Glutamatergic neuron (in vitro differentiated cells): ENCODE data around the gene TRUB1. TPM values are rescaled to one million over a fixed set of nuclear protein-coding genes. Genes with fewer than 3 reads are reported as not detected.
"Not testable (repeated sequence)": the region's sequence is repeated elsewhere in the genome, so short reads cannot be mapped to it uniquely, and the experiment has no call there.

Source experiments
- DNase-seq: peaks from one replicate; pipeline ENCODE4 v3.0.0; 2022
- H3K27ac Mint-ChIP-seq: one replicate; pipeline ENCODE4 v1.8.0; 2020; ENCODE audit warnings: mild to moderate bottlenecking, mixed read lengths, inconsistent platforms; ENCODE audit not compliant: unreplicated experiment
- H3K27me3 Mint-ChIP-seq: one replicate; pipeline ENCODE4 v1.8.0; 2020; ENCODE audit warnings: mild to moderate bottlenecking, moderate library complexity, mixed read lengths, inconsistent platforms; ENCODE audit not compliant: unreplicated experiment
- H3K36me3 Mint-ChIP-seq: one replicate; pipeline ENCODE4 v1.8.0; 2020; ENCODE audit warnings: mild to moderate bottlenecking, mixed read lengths, inconsistent platforms; ENCODE audit not compliant: unreplicated experiment
- H3K4me1 Mint-ChIP-seq: one replicate; pipeline ENCODE4 v1.8.0; 2020; ENCODE audit warnings: mild to moderate bottlenecking, low read depth, mixed read lengths, inconsistent platforms; ENCODE audit not compliant: unreplicated experiment
- H3K4me3 Mint-ChIP-seq: one replicate; pipeline ENCODE4 v1.8.0; 2020; ENCODE audit warnings: mild to moderate bottlenecking, mixed read lengths, inconsistent platforms; ENCODE audit not compliant: unreplicated experiment
- H3K9me3 Mint-ChIP-seq: one replicate; pipeline ENCODE4 v1.8.0; 2020; ENCODE audit warnings: mild to moderate bottlenecking, moderate library complexity, mixed read lengths, inconsistent platforms; ENCODE audit not compliant: unreplicated experiment
- total RNA-seq: library from RNA; stranded (reverse); fragmentation: NEBNext Ultra II Directional; extraction: Animal tissue kit (Norgen Biotek cat#: 25700); gene quantifications from one replicate; pipeline ENCODE4 v1.2.1, GENCODE V29; 2021; ENCODE audit not compliant: unreplicated experiment
- TF ChIP-seq, protein P1 (sequence below): fragments of 200-600 bp; sonication (generic); IDR thresholded peaks from one replicate; pipeline ENCODE4 v1.5.0; 2021; ENCODE audit not compliant: partially characterized antibody, unreplicated experiment

The TRUB1 gene
- total RNA-seq, 1 donor from 2014 or later: 32.8 TPM

DNA sequence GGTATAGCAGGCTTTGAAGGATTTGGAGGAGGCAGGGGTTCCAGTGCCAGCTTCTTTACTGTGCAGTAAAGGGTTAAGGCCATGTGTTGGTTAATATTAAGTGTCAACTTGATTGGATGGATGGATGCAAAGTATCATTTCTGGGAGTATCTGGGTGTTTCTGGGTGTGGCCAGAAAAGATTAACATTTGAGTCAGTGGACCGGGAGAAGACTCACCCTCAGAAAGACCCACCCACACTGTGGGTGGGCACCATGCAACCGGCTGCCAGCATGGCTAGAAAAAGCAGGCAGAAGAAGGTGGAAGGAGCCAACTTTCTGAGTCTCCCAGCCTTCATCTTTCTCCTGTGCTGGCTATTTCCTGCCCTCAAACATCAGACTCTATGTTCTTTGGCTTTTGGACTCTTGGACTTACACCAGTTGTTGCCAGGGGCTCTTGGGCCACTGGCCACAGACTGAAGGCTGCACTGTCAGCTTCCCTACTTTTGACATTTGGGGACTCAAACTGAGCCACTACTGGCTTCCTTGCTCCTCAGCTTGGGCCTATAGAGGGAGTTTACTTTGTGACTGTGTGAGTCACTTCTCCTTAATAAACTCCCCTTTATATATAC lies 6.8 kb upstream of the TRUB1 start:
- Mint-ChIP-seq H3K9me3 (peaks cover 3% of the 10 kb centered on the region), H3K27ac (no peak overlapping the region), H3K27me3 (no peaks in the 10 kb centered on the region), H3K4me3 (no peak overlapping the region), H3K4me1 (peaks cover under 1% of the 10 kb centered on the region), H3K36me3 (peaks cover 4% of the 10 kb centered on the region)
- TF ChIP-seq, protein P1, sequence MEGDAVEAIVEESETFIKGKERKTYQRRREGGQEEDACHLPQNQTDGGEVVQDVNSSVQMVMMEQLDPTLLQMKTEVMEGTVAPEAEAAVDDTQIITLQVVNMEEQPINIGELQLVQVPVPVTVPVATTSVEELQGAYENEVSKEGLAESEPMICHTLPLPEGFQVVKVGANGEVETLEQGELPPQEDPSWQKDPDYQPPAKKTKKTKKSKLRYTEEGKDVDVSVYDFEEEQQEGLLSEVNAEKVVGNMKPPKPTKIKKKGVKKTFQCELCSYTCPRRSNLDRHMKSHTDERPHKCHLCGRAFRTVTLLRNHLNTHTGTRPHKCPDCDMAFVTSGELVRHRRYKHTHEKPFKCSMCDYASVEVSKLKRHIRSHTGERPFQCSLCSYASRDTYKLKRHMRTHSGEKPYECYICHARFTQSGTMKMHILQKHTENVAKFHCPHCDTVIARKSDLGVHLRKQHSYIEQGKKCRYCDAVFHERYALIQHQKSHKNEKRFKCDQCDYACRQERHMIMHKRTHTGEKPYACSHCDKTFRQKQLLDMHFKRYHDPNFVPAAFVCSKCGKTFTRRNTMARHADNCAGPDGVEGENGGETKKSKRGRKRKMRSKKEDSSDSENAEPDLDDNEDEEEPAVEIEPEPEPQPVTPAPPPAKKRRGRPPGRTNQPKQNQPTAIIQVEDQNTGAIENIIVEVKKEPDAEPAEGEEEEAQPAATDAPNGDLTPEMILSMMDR: no peak
- no peak for DNase-seq

DNA sequence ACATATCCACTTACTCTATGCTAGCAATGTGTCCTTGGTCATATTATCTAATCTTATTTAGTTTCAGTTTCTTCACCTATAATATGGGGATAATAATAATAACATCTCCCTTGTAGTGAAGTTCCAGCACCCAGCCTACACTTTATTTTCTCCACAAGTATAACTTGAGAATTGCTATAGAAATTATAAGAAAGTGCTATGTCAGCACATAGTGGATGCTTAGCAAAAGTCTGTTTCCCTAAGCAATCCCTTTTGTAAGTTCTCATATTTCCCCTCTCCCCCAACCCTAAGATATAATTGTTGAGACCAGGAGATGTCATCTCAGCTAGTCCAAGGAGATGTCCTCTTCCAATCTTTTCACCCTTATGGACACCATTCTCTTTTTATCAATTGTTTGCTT lies 5.8 kb upstream of the TRUB1 start:
- TF ChIP-seq, protein P1: no peak
- no peak overlapping the region for H3K4me3 Mint-ChIP-seq
- no peaks in the 10 kb centered on the region for H3K27me3 Mint-ChIP-seq
- peaks cover 4% of the 10 kb centered on the region for H3K36me3 Mint-ChIP-seq
- H3K27ac Mint-ChIP-seq: no peak overlapping the region
- DNase-seq: no peak
- H3K9me3 Mint-ChIP-seq: peaks cover 3% of the 10 kb centered on the region
- H3K4me1 Mint-ChIP-seq: no peaks in the 10 kb centered on the region

DNA sequence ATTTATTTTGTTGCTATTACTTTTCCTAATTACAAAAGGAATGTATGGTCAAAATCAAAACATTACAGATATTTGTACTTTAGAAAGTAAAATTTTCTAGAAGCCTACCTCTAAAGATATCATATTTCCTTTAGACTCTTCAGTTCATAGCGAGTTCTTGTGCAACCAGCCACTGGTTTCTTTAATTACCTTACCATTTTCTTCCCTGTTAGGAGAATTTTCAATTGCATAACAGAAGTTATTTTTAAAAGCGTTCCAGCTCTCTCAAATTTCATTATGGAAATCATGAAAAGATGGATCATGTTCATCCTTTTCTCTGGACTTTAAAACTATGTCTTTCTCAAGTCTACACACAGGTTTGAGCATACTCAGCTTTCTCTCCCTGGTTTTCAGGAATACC lies 5.0 kb upstream of the TRUB1 start:
- no peaks in the 10 kb centered on the region for H3K4me1 Mint-ChIP-seq
- TF ChIP-seq, protein P1: no peak
- DNase-seq: no peak
- peaks cover 4% of the 10 kb centered on the region for H3K36me3 Mint-ChIP-seq
- no peak overlapping the region for H3K4me3 Mint-ChIP-seq
- H3K27me3 Mint-ChIP-seq: no peaks in the 10 kb centered on the region
- no peak overlapping the region for H3K27ac Mint-ChIP-seq
- H3K9me3 Mint-ChIP-seq: peaks cover 3% of the 10 kb centered on the region

DNA sequence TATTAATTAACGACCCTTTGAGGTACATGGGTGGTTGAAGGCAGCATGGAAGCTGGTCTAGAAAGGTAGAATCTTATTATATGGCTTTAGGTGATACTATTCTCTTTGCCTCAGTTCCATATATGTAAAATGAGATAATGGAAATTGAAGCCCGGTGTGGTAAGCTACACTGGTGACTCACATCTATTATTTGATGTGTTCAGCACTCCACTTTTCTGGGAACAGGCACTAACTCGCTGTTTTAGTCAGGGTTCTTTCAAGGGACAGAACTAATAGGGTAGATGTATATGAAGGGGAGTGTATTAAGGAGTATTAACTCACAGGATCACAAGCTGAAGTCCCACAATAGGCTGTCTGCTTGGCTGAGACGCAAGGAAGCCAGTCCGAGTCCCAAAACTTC lies 4.4 kb upstream of the TRUB1 start:
- H3K27ac Mint-ChIP-seq: no peak overlapping the region
- TF ChIP-seq, protein P1: no peak
- no peak for DNase-seq
- no peaks in the 10 kb centered on the region for H3K27me3 Mint-ChIP-seq
- H3K9me3 Mint-ChIP-seq: peaks cover 3% of the 10 kb centered on the region
- H3K4me1 Mint-ChIP-seq: no peaks in the 10 kb centered on the region
- H3K36me3 Mint-ChIP-seq: peaks cover 4% of the 10 kb centered on the region
- H3K4me3 Mint-ChIP-seq: no peak overlapping the region

DNA sequence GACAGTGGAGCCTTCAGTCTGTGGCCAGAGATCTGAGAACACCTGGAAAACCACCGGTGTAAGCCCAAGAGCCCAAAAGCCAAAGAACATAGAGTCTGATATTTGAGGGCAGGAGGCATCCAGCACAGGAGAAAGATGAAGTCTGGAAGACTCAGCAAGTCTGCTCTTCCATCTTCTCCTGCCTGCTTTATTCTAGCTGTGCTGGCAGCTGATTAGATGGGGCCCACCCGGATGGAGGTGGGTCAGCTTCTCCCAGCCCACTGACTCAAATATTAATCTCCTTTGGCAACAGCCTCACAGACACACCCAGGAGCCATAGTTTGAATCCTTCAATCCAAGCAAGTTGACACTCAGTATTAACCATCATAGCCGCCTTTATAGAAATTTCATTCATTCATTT lies 4.0 kb upstream of the TRUB1 start:
- not testable (repeated sequence) for H3K27me3 Mint-ChIP-seq, H3K36me3 Mint-ChIP-seq, DNase-seq, H3K27ac Mint-ChIP-seq, H3K4me3 Mint-ChIP-seq, H3K9me3 Mint-ChIP-seq, H3K4me1 Mint-ChIP-seq
